Spleen (tissue), 11 donors: ENCODE results near the gene HES1. TPM values are rescaled to one million over a fixed set of nuclear protein-coding genes. Genes with fewer than 3 reads are reported as not detected.

Source experiments
- DNase-seq: peaks from one replicate; pipeline ENCODE4 v3.0.0-alpha.2; 2020
- H3K27ac ChIP-seq, 8 donors: fragments of 200-600 bp; sonication (generic) in 7 of 8; 1 replicate in 4 of 8; 2 replicates in 4 of 8; pipeline versions ENCODE4 v1.5.0 to v1.8.0; 2016 to 2021; ENCODE audit warnings: inconsistent platforms in 4 of 8, mild to moderate bottlenecking in 4 of 8, moderate library complexity in 1 of 8
- H3K27me3 ChIP-seq, 7 donors: fragments of 200-600 bp; sonication (generic) in 6 of 7; replicated peaks in 1 of 7; 1 replicate in 4 of 7; 2 replicates in 3 of 7; pipeline versions ENCODE4 v1.5.0 to v1.8.0; 2016 to 2021; ENCODE audit warnings: inconsistent platforms in 3 of 7, mild to moderate bottlenecking in 1 of 7
- H3K36me3 ChIP-seq, 6 donors: fragments of 200-600 bp; sonication (generic) in 5 of 6; 1 replicate in 4 of 6; 2 replicates in 2 of 6; pipeline versions ENCODE4 v1.5.0 to v1.8.0; 2016 to 2021; ENCODE audit warnings: inconsistent platforms in 2 of 6
- H3K4me1 ChIP-seq, 6 donors: fragments of 200-600 bp; sonication (generic) in 5 of 6; 1 replicate in 3 of 6; 2 replicates in 3 of 6; pipeline versions ENCODE4 v1.5.0 to v1.8.0; 2016 to 2021; ENCODE audit warnings: inconsistent platforms in 3 of 6
- H3K4me3 ChIP-seq, 8 donors: fragments of 200-600 bp; sonication (generic) in 7 of 8; 1 replicate in 4 of 8; 2 replicates in 4 of 8; pipeline versions ENCODE4 v1.5.0 to v1.8.0; 2016 to 2021; ENCODE audit warnings: inconsistent platforms in 4 of 8, mild to moderate bottlenecking in 4 of 8, moderate library complexity in 2 of 8
- H3K9me3 ChIP-seq, 8 donors: fragments of 200-600 bp; sonication (generic) in 7 of 8; 1 replicate in 4 of 8; 2 replicates in 4 of 8; pipeline versions ENCODE4 v1.5.0 to v1.8.0; 2016 to 2021; ENCODE audit warnings: inconsistent platforms in 4 of 8
- CTCF ChIP-seq, 11 experiments: fragments of 200-600 bp in 7 of 11; fragments of 450-650 bp in 4 of 11; sonication (generic) in 4 of 11; IDR thresholded peaks in 8 of 11; conservative IDR thresholded peaks in 3 of 11; 1 replicate in 7 of 11; 2 replicates in 4 of 11; pipeline versions ENCODE4 v1.4.0 to v1.8.0; 2016 to 2021; ENCODE audit warnings: antibody characterized with exemption in 11 of 11, inconsistent platforms in 4 of 11, mild to moderate bottlenecking in 1 of 11
- POLR2A ChIP-seq, 3 donors: fragments of 450-650 bp; IDR thresholded peaks; one replicate each; pipeline ENCODE4 v1.5.1; 2017; ENCODE audit warnings: antibody characterized with exemption in 3 of 3, mild to moderate bottlenecking in 1 of 3
- POLR2AphosphoS5 ChIP-seq, 3 donors: sonication (generic); formaldehyde crosslinking; IDR thresholded peaks; one replicate each; pipeline ENCODE4 v1.5.1; 2017; ENCODE audit warnings: antibody characterized with exemption in 3 of 3
- WGBS, 5 donors: extraction: QIAGEN DNeasy Blood & Tissue Kit in 3 of 5; methylation state at CpG; one replicate each; pipeline versions ENCODE4 v1.1.5 to v1.1.7; 2013 to 2018; 5-methylcytosine and 5-hydroxymethylcytosine counted together
- intact Hi-C: fragments of 100-400 bp; cut with DNase I; formaldehyde crosslinking; loops from one replicate; pipeline ENCODE4 v1.15.0; 2023; ENCODE audit warnings: low total_unique reads
- polyA plus RNA-seq, 3 donors: library from polyadenylated mRNA; stranded (reverse); fragments of 200-250 nt; gene quantifications; one replicate each; pipeline ENCODE4 v1.2.1, GENCODE V29; 2013
- total RNA-seq, 7 donors: library from RNA; depleted of rRNA in 3 of 7; stranded (reverse); fragments of >200 nt in 3 of 7; fragmentation: NEBNext Ultra II Directional in 4 of 7; extraction: Animal tissue kit (Norgen Biotek cat#: 25700) in 4 of 7; gene quantifications; one replicate each; pipeline versions ENCODE4 v1.1.0 to v1.2.1, GENCODE V29; 2016 to 2021
- donor health status: healthy with polysubstance abuse.
- donor health status: DM: no; HTN: no; CAD: no; lungs with moderate emphysema.
- donor health status: DM: no; HTN: no; CAD: no.
- donor health status: Bipolar disorder and iron deficiency.
- donor health status: healthy.
- donor health status: DM: no; HTN: no; CAD: no.
- donor health status: DM: yes; HTN: yes; CAD: no.

Gene HES1
- total and polyA plus RNA-seq, 10 donors, result 17.7 to 59.6 (median 40.0) TPM

GRCh38 chr3:194140520-194141414 lies 4.8 kb downstream of the HES1 start:
- H3K36me3 ChIP-seq, result peaks cover 0 to 12% (median 0%) of the 10 kb centered on the region in 6 donors
- peak overlapping the region; percentile 15 to 89 (median 80) for H3K27ac ChIP-seq
- no peaks in the 10 kb centered on the region for H3K9me3 ChIP-seq
- 2 to 5% (median 2%) methylated on average over 40 to 71 of the region's 71 CpGs for WGBS, 5 donors
- H3K27me3 ChIP-seq, result peaks cover 0 to 68% (median 3%) of the 10 kb centered on the region in 7 donors
- peaks cover 33 to 67% (median 64%) of the 10 kb centered on the region in 6 donors for H3K4me1 ChIP-seq
- intact Hi-C loops, result no loop called here
- H3K4me3 ChIP-seq, result peak overlapping the region; percentile 18 to 64 (median 36)
- peak in 1 of 3 donors; percentile 67 for TF ChIP-seq POLR2AphosphoS5 (IDR thresholded peaks at IDR 0.05)
- TF ChIP-seq CTCF (IDR thresholded peaks at IDR 0.05 in 8 of 11, conservative IDR thresholded peaks at IDR 0.05 in 3 of 11), result no peak
- DNase-seq, result peak; percentile 88

- peak; percentile 94 for DNase-seq
- intact Hi-C loops, result no loop called here
- Histone ChIP-seq H3K36me3 (peaks cover 0 to 12% (median 0%) of the 10 kb centered on the region in 6 donors), H3K27me3 (peaks cover 0 to 60% (median 3%) of the 10 kb centered on the region in 7 donors), H3K27ac (peak overlapping the region; percentile 55 to 89 (median 82)), H3K9me3 (no peaks in the 10 kb centered on the region), H3K4me3 (peak overlapping the region in 7 of 8 donors; percentile 27 to 64 (median 37)), H3K4me1 (peaks cover 33 to 59% (median 56%) of the 10 kb centered on the region in 6 donors)
- no peak for TF ChIP-seq POLR2A (IDR thresholded peaks at IDR 0.05)
- TF ChIP-seq CTCF (IDR thresholded peaks at IDR 0.05 in 8 of 11, conservative IDR thresholded peaks at IDR 0.05 in 3 of 11), result peak in 3 of 11 experiments; percentile 13 to 19 (median 18)
- TF ChIP-seq POLR2AphosphoS5 (IDR thresholded peaks at IDR 0.05), result peak; percentile 68 to 76 (median 72)
- WGBS, 5 donors, result 4 to 13% (median 8%) methylated on average over 13 to 64 of the region's 65 CpGs
These were observed 5.6 kb downstream of the HES1 start for GRCh38 chr3:194141415-194142155.

GRCh38 chr3:194142156-194142910 lies 6.4 kb downstream of the HES1 start:
- H3K27me3 ChIP-seq, result peaks cover 0 to 52% (median 3%) of the 10 kb centered on the region in 7 donors
- H3K4me1 ChIP-seq, result peaks cover 33 to 59% (median 50%) of the 10 kb centered on the region in 6 donors
- peaks cover 0 to 12% (median 0%) of the 10 kb centered on the region in 6 donors for H3K36me3 ChIP-seq
- peak overlapping the region; percentile 55 to 89 (median 82) for H3K27ac ChIP-seq
- intact Hi-C loops, result no loop called here
- WGBS, 5 donors, result 54 to 64% (median 59%) methylated on average over 14 of the region's 14 CpGs
- H3K4me3 ChIP-seq, result peak overlapping the region in 2 of 8 donors; percentile 23 to 64
- TF ChIP-seq POLR2A (IDR thresholded peaks at IDR 0.05) (no peak), POLR2AphosphoS5 (IDR thresholded peaks at IDR 0.05) (no peak), CTCF (IDR thresholded peaks at IDR 0.05 in 8 of 11, conservative IDR thresholded peaks at IDR 0.05 in 3 of 11) (no peak)
- DNase-seq, result no peak
- no peaks in the 10 kb centered on the region for H3K9me3 ChIP-seq
